ENCODE measurements around the gene TTYH3.

DNA sequence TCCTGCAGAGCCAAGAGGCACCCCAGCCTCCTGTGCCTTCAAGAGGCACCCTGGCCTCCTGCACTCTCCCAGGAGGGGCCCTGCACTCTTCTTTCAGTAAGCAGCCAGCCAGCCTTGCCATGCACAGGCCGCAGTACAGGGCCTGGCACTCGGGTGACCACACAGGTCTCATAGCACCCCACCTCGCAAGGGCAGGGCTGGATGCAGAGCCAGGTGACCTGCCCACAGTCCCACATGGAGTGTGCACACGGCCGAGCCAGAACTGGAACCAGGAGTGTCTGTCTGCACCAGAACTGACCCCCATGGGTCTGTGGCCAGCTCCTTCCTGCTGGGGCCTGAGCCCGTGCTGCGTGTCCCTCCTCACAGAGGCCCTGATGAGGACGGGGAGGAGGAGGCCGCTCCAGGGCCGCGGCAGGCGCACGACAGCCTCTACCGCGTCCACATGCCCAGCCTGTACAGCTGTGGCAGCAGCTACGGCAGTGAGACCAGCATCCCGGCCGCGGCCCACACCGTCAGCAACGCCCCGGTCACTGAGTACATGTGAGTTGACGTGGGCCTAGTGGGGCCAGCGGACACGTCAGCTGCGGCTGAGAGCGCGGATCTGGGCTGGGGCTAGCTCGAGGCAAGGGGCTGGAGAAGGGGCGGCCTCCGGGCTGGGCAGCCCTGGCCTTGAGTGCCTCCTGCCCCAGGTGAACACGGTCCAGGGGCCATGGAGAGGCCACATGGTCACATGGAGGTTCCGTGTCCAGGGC is 26.3 kb downstream of the TTYH3 start:
- TF ChIP-seq CTCF (IDR thresholded peaks at IDR 0.05; ENCODE audit: poor library complexity) (no peak), EZH2phosphoT487 (IDR thresholded peaks at IDR 0.05; ENCODE audit: low read depth, severe bottlenecking, unreplicated experiment) (no peak)

All from hepatocyte (in vitro differentiated cells).